Left lung (tissue), 10 donors: ENCODE measurements around the gene MMS22L. TPM values are rescaled to one million over a fixed set of nuclear protein-coding genes. Genes with fewer than 3 reads are reported as not detected.

Source experiments
- ATAC-seq: fragments of 200-7000 bp; cut with Tn5 transposase; one replicate; pipeline ENCODE4 v1.9.1; 2020; ENCODE audit warnings: moderate library complexity
- DNase-seq, 4 donors: peaks; one replicate each; pipeline ENCODE4 v3.0.0-alpha.2; 2013 to 2020
- H3K27ac ChIP-seq, 2 donors: fragments of 200-600 bp; sonication (generic) in 1 of 2; one replicate each; pipeline versions ENCODE4 v1.5.0 to v1.8.0; 2020 to 2021
- H3K27me3 ChIP-seq, 2 donors: fragments of 200-600 bp; sonication (generic) in 1 of 2; one replicate each; pipeline versions ENCODE4 v1.5.0 to v1.8.0; 2020 to 2021
- H3K36me3 ChIP-seq, 2 donors: fragments of 200-600 bp; sonication (generic) in 1 of 2; one replicate each; pipeline versions ENCODE4 v1.5.0 to v1.8.0; 2020 to 2021
- H3K4me1 ChIP-seq, 2 donors: fragments of 200-600 bp; one replicate each; pipeline ENCODE4 v1.8.0; 2021
- H3K4me3 ChIP-seq, 2 donors: fragments of 200-600 bp; sonication (generic) in 1 of 2; one replicate each; pipeline versions ENCODE4 v1.5.0 to v1.8.0; 2020 to 2021; ENCODE audit warnings: mild to moderate bottlenecking in 1 of 2
- H3K9me3 ChIP-seq, 2 donors: fragments of 200-600 bp; sonication (generic) in 1 of 2; one replicate each; pipeline versions ENCODE4 v1.5.0 to v1.8.0; 2020 to 2021
- CTCF ChIP-seq, 2 donors: fragments of 200-600 bp; sonication (generic) in 1 of 2; IDR thresholded peaks; one replicate each; pipeline versions ENCODE4 v1.5.0 to v1.8.0; 2021; ENCODE audit warnings: antibody characterized with exemption in 2 of 2
- intact Hi-C, 2 donors: fragments of 100-400 bp; cut with DNase I; formaldehyde crosslinking; loops; one replicate each; pipeline versions ENCODE4 v1.11.2 to v1.14.2; 2022
- polyA plus RNA-seq, 6 donors: library from polyadenylated mRNA; unstranded; fragments of 120-200 nt; gene quantifications; one replicate each; pipeline ENCODE4 v1.2.1, GENCODE V29; 2013; ENCODE audit not compliant: insufficient read length in 6 of 6
- total RNA-seq, 2 donors: library from RNA; stranded (reverse); fragmentation: NEBNext Ultra II Directional; extraction: Animal tissue kit (Norgen Biotek cat#: 25700); gene quantifications; one replicate each; pipeline ENCODE4 v1.2.1, GENCODE V29; 2021
- donor health status: DM: no; HTN: yes; CAD: no.
- donor health status: DM: no; HTN: no; CAD: no.

Gene MMS22L
- total and polyA plus RNA-seq, 8 donors = 11.6 to 19.5 (median 15.5) TPM

GRCh38 chr6:97280766-97281165 is 2.2 kb downstream of the MMS22L start:
- no peak for DNase-seq
- Histone ChIP-seq H3K4me3 (no peak overlapping the region), H3K9me3 (no peaks in the 10 kb centered on the region), H3K4me1 (peaks cover 0 to 15% of the 10 kb centered on the region in 2 donors), H3K27ac (no peak overlapping the region), H3K36me3 (peaks cover 0 to 15% of the 10 kb centered on the region in 2 donors), H3K27me3 (no peaks in the 10 kb centered on the region)
- intact Hi-C loops = no loop called here
- no peak for ATAC-seq
- no peak for TF ChIP-seq CTCF (IDR thresholded peaks at IDR 0.05)

- no peaks in the 10 kb centered on the region for H3K9me3 ChIP-seq
- H3K27me3 ChIP-seq = no peaks in the 10 kb centered on the region
- no peak overlapping the region for H3K27ac ChIP-seq
- DNase-seq = no peak
- peaks cover 0 to 45% of the 10 kb centered on the region in 2 donors for H3K36me3 ChIP-seq
- no peak for TF ChIP-seq CTCF (IDR thresholded peaks at IDR 0.05)
- H3K4me1 ChIP-seq = no peaks in the 10 kb centered on the region
- intact Hi-C loops = no loop called here
- no peak for ATAC-seq
- H3K4me3 ChIP-seq = no peak overlapping the region
Observed at GRCh38 chr6:97275804-97276203, 7.2 kb downstream of the MMS22L start.

- Histone ChIP-seq H3K4me1 (no peaks in the 10 kb centered on the region), H3K27ac (no peak overlapping the region), H3K4me3 (no peak overlapping the region), H3K9me3 (no peaks in the 10 kb centered on the region), H3K27me3 (no peaks in the 10 kb centered on the region), H3K36me3 (peaks cover 0 to 54% of the 10 kb centered on the region in 2 donors)
- ATAC-seq (no peak), DNase-seq (no peak)
- intact Hi-C loops = no loop called here
- no peak for TF ChIP-seq CTCF (IDR thresholded peaks at IDR 0.05)
Observed at GRCh38 chr6:97269821-97270220, 13.2 kb downstream of the MMS22L start.

GRCh38 chr6:97262676-97263075 is 20.3 kb downstream of the MMS22L start:
- Histone ChIP-seq H3K27me3 (no peaks in the 10 kb centered on the region), H3K4me1 (no peaks in the 10 kb centered on the region), H3K4me3 (no peak overlapping the region), H3K27ac (no peak overlapping the region), H3K36me3 (peaks cover 0 to 49% of the 10 kb centered on the region in 2 donors), H3K9me3 (no peaks in the 10 kb centered on the region)
- ATAC-seq (no peak), DNase-seq (no peak)
- intact Hi-C loops = no loop called here
- TF ChIP-seq CTCF (IDR thresholded peaks at IDR 0.05) = no peak

GRCh38 chr6:97246842-97247241 is 36.2 kb downstream of the MMS22L start:
- ATAC-seq (no peak), DNase-seq (no peak)
- no peak overlapping the region for H3K4me3 ChIP-seq
- no peak overlapping the region for H3K27ac ChIP-seq
- intact Hi-C loops = no loop called here
- no peaks in the 10 kb centered on the region for H3K27me3 ChIP-seq
- peaks cover 0 to 17% of the 10 kb centered on the region in 2 donors for H3K36me3 ChIP-seq
- no peak for TF ChIP-seq CTCF (IDR thresholded peaks at IDR 0.05)
- H3K9me3 ChIP-seq = no peaks in the 10 kb centered on the region
- H3K4me1 ChIP-seq = no peaks in the 10 kb centered on the region
